NCI-H2029 treated with DMSO at 0.1 percent for 48 hours (cell line): ENCODE data around the gene SRA1.

Experiments
- DNase-seq: peaks from one replicate; lab custom pipeline; 2025; lab: John Stamatoyannopoulos, UW

The SRA1 gene

DNA sequence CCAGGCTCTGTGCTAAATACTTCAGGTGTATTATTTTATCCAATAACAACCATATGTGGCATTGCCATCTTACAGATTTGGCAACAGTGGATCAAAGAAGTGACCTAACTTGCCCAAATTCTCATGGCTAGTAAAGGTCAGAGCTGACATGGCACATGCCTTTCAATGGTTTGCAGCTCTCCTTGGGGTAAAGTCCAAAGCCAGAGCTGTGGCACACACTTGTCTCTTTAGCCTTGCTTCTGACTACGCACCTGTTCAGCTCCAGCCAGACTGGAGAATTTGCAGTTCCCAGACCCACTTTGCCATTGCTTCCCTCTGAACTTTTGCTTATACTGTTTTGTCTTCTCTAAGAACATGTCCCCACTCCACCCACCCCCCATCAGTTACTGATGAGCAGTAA is 13.2 kb upstream of the SRA1 start:
- DNase-seq, result no peak

DNA sequence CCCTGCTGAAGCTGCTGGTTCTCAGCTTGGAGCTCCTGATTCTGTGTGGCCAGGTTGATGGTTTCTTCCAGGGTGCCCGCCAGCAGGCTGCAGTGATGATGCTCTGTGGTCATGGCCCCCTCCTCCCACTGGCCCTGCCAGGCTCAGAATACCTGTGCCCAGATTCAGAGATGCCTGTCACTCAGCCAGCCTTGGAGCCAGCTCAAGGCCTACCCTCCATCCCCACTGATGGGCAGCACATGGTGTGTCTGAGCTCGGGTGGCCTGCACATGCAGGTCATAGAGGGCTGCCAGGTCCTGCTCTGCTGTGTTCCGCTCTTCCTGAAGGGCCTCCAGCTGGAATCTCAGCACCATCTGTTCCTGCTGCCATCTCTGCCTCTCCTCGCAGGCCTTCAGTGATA is 12.8 kb upstream of the SRA1 start:
- DNase-seq, result no peak

DNA sequence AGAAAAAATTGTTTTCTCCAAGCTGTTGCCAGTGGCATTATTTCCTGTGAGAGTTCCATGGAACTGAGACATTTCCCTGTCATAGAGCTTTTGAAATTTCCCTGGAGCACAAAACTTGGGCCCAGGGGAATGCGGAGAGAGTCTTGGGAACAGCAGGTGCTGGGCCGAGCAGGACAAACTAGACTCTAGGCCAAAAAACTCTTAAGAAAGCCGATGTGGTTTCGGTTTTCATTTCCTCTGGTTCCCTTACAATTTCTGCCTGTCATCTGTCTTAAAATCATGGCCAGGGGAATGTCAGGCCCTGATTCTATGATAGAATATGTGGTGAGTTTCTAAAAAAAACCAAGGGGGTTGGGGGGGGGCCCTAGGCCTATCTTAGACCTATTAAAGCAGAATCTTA is 11.9 kb upstream of the SRA1 start:
- no peak for DNase-seq

DNA sequence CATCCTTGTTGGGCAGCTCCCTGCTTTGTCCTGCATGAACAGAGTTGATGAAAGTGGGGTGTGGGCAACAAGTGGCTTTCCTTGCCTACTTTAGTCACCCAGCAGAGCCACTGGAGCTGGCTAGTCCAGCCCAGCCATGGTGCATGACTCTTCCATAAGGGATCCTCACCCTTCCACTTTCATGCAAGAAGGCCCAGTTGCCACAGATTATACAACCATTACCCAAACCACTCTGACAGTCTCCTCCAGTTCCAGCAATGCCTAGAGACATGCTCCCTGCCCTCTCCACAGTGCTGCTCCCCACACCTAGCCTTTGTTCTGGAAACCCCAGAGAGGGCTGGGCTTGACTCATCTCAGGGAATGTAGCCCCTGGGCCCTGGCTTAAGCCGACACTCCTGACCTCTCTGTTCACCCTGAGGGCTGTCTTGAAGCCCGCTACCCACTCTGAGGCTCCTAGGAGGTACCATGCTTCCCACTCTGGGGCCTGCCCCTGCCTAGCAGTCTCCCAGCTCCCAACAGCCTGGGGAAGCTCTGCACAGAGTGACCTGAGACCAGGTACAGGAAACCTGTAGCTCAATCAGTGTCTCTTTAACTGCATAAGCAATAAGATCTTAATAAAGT is 11.3 kb upstream of the SRA1 start:
- DNase-seq, result no peak

DNA sequence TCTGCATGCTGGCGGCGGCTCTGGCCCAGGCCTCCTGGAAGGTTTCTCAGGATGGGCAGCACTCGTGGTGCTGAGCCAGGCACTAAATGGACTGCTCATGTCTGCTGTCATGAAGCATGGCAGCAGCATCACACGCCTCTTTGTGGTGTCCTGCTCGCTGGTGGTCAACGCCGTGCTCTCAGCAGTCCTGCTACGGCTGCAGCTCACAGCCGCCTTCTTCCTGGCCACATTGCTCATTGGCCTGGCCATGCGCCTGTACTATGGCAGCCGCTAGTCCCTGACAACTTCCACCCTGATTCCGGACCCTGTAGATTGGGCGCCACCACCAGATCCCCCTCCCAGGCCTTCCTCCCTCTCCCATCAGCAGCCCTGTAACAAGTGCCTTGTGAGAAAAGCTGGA is 10.6 kb upstream of the SRA1 start:
- no peak for DNase-seq

DNA sequence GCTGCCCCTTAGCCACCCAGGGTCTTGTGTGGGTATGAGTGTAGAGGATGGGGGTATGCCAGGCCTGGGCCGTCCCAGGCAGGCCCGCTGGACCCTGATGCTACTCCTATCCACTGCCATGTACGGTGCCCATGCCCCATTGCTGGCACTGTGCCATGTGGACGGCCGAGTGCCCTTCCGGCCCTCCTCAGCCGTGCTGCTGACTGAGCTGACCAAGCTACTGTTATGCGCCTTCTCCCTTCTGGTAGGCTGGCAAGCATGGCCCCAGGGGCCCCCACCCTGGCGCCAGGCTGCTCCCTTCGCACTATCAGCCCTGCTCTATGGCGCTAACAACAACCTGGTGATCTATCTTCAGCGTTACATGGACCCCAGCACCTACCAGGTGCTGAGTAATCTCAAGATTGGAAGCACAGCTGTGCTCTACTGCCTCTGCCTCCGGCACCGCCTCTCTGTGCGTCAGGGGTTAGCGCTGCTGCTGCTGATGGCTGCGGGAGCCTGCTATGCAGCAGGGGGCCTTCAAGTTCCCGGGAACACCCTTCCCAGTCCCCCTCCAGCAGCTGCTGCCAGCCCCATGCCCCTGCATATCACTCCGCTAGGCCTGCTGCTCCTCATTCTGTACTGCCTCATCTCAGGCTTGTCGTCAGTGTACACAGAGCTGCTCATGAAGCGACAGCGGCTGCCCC is 10.0 kb upstream of the SRA1 start:
- DNase-seq, result no peak

DNA sequence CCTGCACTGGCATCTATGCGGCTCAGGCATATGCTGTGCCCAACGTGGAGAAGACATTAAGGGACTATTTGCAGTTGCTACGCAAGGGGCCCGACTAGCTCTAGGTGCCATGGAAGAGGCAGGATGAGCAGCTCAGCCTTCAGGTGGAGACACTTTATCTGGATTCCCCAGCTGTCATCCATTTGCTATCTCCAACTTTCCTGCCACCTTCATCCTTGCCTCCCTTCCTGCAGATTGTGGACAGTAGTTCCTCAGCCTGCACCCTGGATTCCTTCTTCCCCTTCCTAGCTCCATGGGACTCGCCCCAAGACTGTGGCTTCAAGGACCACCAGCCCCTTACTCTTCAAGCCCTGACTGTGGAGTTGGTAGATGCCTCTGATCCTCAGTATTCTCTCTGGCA is 9.4 kb upstream of the SRA1 start:
- no peak for DNase-seq

DNA sequence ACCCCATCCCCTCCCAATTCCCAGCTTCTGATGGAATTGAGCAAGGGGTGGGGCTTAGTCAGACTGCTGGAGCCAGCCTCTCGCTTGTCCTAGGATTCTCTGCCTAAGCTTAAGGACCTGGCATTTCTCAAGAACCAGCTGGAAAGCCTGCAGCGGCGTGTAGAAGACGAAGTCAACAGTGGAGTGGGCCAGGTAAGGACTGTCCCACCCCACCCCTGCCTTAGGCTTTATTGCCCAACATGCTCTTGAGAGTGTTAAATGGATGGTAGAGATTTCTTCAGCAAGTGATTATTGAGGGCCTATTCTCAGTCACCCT is 8.5 kb upstream of the SRA1 start:
- DNase-seq, result no peak

DNA sequence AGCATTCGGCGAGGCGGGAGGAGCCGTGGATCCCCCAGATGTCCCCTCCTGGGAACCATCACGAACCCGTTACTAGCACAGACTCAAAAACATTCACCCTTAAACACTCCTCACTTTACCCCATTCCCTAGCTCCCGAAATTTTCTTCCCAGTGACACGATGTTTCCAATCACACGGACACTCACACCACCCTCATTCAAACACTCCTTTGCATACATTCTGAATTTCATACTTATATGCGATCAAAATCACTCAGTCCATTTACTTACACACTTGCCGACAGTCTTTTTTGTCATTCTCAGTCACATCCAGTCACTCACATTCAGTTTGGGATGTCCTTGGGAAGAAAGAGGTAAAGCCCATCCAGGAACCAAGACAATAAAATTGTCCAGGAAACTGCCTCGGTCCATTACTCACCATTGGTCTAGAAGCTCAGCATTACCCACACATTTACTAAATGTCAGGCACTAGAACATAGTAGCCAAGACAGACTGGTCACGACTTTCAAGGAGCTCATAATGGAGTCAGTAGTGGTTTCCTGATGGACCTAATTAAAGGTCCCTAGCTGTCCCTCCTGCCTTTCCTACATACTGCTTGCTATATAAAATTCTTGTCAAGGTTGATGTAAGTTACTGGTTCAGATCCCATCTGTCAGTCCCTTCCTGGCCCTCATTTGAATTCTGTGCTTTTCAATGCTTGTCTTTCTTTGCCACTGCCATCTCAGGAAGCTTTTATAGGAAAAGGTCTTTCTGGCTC is 7.9 kb upstream of the SRA1 start:
- no peak for DNase-seq

DNA sequence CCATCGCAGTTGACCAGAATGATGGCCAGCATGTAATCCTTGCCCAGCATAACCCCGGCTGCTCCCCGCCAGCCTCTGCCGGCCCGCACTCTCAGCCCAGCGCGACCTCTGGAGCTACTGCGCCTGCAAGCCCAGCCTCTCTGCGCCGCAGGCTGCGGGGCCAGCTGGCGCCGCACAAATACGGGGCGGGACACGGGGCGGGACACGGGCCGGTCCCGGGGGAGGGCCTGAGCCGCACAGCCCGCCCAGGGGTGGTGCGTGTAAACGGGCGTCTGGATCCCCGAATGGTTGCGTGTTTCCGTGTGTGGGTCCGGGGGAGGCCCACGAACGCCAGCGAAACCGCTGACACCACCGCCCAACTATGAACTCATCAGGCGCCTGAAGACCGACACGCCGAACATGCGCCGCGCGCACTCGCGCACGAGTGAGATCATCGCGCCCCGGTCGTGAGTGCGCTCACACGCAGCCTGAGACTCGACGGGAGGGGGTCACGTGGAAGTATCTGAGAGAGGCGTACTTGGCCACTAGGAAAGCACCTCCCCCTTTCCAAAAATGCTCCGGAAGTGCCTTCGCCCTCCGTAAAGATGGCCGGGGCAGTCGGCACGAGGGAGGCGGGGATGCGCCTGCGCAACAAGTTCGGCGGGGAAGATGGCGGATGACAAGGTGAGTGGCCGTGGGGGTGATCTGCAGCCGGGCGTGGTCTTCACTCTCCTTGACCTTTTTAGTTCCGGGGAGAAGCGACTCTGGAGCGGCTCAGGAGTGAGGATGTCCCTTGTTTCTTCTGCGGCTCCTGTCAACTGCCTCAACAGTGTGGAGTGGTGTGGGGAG is 7.1 kb upstream of the SRA1 start, which contains the start of the genes APBB3 and SLC35A4:
APBB3 (minus strand) TSS at position 403 of the 828 bp plus-strand sequence; CDS start at position 50, 353 bp downstream.
SLC35A4 (plus strand) TSS at position 633 of the 828 bp plus-strand sequence. CDS start 2,342 bp downstream, outside the sequence.
- DNase-seq, result peak; percentile 83

DNA sequence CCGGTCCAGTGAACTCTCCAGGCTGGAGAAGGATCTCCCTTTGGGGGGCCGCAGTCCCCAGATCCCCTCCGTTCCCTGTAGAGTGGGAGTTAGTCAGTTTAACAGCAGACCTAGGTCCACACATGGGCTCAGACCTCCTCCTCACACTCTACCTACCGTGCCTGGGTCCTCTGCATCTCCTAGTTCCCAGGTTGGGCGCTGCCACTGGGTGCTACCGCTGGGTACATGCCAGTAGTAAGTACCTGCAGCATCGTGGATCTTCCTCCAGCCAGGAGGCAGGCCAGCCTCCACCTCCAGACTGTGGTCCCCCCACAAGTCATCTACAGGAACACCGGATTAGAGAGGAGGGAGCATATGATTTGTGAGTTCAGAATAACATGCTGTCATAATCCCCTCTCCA is 6.3 kb upstream of the SRA1 start:
- no peak for DNase-seq

DNA sequence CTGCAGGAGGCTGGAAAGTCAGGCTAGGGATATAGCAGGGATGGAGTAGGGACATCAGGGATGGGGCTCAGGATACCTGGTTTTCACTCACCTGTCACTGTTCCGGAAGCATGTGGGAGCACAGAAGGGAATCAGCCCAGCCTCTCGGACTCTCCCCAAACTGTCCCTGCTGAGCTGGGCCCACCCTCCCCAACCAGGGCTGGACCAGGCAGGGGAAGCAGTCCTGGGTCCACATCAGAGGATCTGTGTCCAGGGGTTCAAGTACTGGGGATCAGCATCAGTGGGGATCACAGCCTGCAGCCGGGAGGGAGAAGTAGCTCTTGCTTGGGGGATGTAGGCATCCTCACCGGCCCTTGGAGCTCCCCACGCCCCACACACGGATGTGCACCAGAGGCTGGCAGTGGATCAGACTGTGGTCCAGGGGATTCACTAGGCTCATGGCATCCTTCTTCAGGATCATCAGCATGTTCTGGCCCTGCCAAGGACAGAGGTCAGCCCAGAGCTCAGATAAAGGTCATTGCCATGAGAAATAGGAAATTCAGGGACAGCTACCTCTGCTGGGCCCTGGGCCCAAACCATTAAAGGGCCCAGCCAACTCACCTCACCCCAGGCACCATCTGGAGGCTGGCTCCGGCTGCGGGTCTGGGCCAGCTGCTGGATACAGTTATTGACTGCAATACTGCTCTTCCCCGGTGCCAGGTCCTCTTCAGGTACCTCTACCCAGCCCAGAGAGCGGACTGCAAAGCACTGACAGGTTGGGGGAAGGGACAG is 4.7 kb upstream of the SRA1 start:
- DNase-seq, result no peak

DNA sequence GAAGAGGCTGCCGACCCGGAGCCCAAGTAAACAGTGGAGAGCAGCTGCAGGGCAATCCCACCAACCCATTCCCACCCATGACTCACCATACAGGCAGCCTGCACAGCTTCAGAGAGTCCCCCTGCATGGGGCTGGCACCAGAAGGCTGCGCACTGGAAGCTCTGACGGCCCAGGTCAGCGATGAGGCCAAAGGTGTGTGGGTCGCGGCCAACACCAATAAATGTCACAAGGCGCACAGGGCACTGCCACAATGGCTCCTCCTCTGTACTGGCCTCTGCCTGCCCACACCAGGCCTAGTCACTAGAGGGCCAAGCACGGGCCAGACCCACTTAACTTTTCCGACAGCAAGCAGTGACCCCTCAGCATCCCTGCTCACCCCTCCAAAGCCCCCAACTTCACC is 3.0 kb upstream of the SRA1 start:
- DNase-seq, result no peak

DNA sequence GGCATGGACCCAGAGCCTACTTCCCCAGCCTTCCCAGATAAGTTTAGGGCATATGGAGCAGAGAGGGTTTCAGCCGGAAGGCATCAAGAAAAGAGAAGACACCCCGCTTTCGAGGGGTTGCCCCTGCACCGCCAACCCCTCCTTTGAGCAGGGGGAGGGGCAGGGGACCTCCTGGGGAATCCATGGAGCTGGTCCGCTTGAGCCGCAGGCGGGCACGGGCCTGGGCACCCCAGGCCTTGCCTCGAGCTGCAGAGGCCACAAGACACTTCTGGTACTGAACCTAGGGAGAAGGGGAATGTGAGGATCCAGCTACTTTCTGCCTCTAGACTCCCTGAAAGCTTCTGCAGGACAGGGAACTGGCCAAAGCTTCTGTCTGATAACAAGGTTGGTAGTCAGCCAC is 1.3 kb upstream of the SRA1 start:
- DNase-seq, result no peak

DNA sequence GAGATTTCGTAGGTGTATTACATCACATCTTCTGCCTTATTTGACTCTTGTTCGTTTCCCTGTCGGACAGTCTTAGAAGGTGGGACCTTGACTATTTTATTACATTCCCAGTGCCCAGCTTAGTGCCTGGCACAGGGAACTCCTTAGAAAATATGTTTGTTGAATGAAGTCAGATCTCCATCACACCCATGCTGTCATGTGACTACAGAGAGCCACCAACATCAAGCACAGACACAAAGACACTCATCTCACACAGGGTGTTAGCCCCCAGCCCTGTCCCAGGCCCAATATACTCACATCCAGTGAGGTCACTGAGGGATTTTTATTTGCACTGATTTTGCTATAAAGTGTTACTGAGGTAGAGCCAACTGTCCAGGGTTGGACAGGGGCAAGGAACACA is 692 bp upstream of the SRA1 start:
- DNase-seq, result no peak

DNA sequence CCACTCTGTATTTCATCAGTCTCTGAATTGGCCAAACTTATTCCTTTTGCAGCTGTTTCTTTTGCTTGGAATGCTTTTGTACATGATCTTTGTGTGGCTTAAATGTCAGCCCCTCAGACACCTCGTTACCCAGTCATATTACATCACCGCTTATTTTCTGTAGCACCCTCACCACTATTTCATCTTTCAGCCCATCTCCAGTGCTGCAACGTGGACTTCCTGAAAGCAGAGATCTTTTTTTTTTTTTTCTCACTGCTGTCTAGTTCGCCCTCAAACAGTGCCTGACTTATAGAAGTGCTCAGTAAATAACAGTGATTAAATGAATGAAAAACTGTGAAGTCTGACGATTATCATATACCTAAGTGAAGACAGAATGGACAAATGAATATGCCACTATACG is 835 bp downstream of the SRA1 start:
- no peak for DNase-seq

DNA sequence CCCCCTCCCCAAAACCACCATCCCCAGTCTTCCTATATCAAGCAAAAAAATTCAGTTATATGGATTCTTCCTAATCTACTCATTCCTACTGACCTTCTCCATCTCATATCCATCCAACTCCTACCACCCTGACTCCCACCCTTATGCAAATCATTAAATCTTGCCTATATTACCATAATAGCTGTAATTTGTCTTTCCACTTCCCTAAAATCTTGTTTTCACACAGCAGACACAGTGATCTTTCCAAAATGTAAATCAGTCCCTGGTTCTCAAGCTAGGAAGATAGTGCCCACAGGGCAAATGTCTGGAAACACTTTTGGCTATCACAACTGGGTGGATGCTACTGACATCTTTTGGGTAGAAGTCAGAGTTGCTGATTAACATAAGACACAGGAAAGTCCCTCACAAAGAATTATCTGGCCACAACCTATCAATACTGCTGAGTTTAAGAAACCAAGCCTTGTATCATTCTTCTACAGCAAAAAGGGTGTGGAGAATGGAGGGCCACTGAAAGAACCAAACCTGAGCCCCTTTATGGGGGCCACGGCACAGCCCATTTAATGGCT is 1.4 kb downstream of the SRA1 start:
- no peak for DNase-seq

DNA sequence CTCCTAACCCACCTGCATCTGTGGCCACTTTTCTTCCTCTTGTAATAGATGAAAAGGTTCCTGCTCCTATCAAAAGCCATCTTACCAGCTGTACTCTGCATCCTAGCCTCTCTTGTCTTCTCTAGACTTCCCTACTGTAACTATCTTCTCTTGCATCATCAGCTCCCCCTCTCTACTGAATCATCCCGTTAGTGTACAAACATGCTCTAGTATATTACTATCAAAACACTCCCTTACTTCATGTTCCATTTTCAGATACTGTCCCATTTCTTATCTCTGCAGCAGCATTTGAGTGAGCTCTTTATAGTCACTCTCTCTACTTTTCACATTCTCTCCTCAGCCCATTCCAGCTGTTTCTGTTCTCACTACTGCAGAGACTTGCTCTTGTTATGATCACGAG is 2.8 kb downstream of the SRA1 start:
- DNase-seq, result no peak

DNA sequence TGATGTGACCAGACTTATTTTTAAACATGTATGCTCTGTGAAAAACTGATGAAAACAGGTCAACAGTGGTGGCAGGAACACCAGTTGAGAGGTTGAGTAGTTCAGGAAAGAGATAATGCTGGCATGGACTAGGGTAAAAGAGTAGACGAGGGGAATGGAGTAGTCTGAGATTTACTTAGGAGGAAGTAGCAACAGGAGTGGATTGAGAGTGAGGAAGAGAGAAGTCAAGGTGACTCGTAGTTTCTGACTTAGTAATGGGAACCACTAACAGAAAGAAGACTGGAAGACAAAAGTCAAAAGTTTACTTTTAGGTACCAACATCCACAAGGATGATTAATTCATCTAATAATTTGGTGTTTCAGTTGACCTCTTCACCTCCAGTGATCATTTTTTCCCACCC is 3.6 kb downstream of the SRA1 start:
- no peak for DNase-seq

DNA sequence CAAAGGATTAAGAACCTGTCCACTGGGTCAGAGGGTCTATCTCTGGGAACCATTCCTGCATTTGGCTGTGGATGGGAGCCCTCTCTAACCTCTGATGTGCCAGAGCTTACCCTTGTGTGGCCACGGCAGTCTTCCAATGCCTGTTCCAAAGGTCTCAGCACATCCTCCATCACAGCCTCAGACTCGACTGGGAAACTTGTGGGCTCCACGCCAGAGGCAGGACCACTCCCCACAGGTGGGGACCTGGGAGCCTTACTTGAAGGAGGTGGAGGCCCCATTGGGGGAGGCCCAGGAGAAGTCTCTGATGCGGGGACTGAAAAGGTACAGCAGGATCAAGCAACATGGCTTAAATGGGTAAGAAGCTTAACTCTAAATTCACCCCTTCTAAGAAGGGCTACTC is 5.4 kb downstream of the SRA1 start:
- no peak for DNase-seq
